ENCODE data around the gene GZMM.

GRCh38 chr19:583968-584239 is 40.1 kb downstream of the GZMM start:
- TF ChIP-seq CTCF (IDR thresholded peaks at IDR 0.05) (no peak), POLR2AphosphoS5 (IDR thresholded peaks at IDR 0.05; ENCODE audit: insufficient read depth in 1 of 2, low read depth in 1 of 2) (no peak)
